Activated B cell treated with CpG ODN at 0.5 μM for 24 hours (primary cell): ENCODE data around the gene MINDY3. TPM values are rescaled to one million over a fixed set of nuclear protein-coding genes. Genes with fewer than 3 reads are reported as not detected.

ENCODE experiments used
- ATAC-seq: fragments of 200-7000 bp; cut with Tn5 transposase; one replicate; pipeline ENCODE4 v1.10.0; 2021; ENCODE audit warnings: low read depth, mild to moderate bottlenecking, moderate library complexity
- CTCF ChIA-PET: fragments of 350-600 bp; sonication (Branson Sonifier 250); formaldehyde crosslinking; loops from one replicate; lab custom pipeline; 2021; ENCODE audit warnings: antibody characterized with exemption; lab: Charles Lee
- POLR2A ChIA-PET: fragments of 350-600 bp; sonication (Branson Sonifier 250); formaldehyde crosslinking; loops from one replicate; lab custom pipeline; 2021; ENCODE audit warnings: antibody characterized with exemption; lab: Charles Lee
- DNase-seq: peaks from one replicate; pipeline ENCODE4 v3.0.0; 2022
- H3K27ac Mint-ChIP-seq: one replicate; pipeline ENCODE4 v1.8.0; 2020; ENCODE audit warnings: mixed read lengths
- H3K27me3 Mint-ChIP-seq: one replicate; pipeline ENCODE4 v1.8.0; 2021; ENCODE audit warnings: mixed read lengths
- H3K36me3 Mint-ChIP-seq: one replicate; pipeline ENCODE4 v1.8.0; 2021; ENCODE audit warnings: low read depth, mixed read lengths
- H3K4me1 Mint-ChIP-seq: one replicate; pipeline ENCODE4 v1.8.0; 2021; ENCODE audit warnings: mixed read lengths
- H3K4me3 Mint-ChIP-seq: one replicate; pipeline ENCODE4 v1.8.0; 2020; ENCODE audit warnings: mild to moderate bottlenecking, mixed read lengths
- H3K9me3 Mint-ChIP-seq: one replicate; pipeline ENCODE4 v1.8.0; 2020; ENCODE audit warnings: mixed read lengths
- CTCF ChIP-seq: fragments of 200-600 bp; IDR thresholded peaks from one replicate; pipeline ENCODE4 v1.8.0; 2022; ENCODE audit warnings: antibody characterized with exemption, mild to moderate bottlenecking
- intact Hi-C: fragments of 100-400 bp; cut with micrococcal nuclease; formaldehyde crosslinking; loops from one replicate; pipeline ENCODE4 v1.15.1; 2024
- total RNA-seq: library from RNA; stranded (reverse); gene quantifications from 2 replicates; pipeline ENCODE4 v1.2.3, GENCODE V29; 2022

Gene MINDY3
- total RNA-seq, 1 donor from 2014 or later = 23.4 TPM

GRCh38 chr10:15730341-15730740, 130.0 kb downstream of the MINDY3 start:
- Mint-ChIP-seq H3K36me3 (no peaks in the 10 kb centered on the region), H3K4me3 (no peak overlapping the region), H3K27me3 (peaks cover 2% of the 10 kb centered on the region), H3K9me3 (peaks cover 13% of the 10 kb centered on the region), H3K27ac (no peak overlapping the region), H3K4me1 (no peaks in the 10 kb centered on the region)
- TF ChIP-seq CTCF = no peak
- DNase-seq (no peak), ATAC-seq (no peak)
- ChIA-PET POLR2A (no interaction called here), CTCF (no interaction called here)
- intact Hi-C loops = no loop called here

GRCh38 chr10:15729890-15730289, 130.4 kb downstream of the MINDY3 start:
- Mint-ChIP-seq H3K9me3 (peaks cover 13% of the 10 kb centered on the region), H3K4me3 (no peak overlapping the region), H3K36me3 (no peaks in the 10 kb centered on the region), H3K4me1 (no peaks in the 10 kb centered on the region), H3K27ac (no peak overlapping the region), H3K27me3 (peaks cover 2% of the 10 kb centered on the region)
- no peak for ATAC-seq
- ChIA-PET CTCF (no interaction called here), POLR2A (interaction anchor here (0.6 kb wide), 1 partner anchor 287 kb away, joined by 4 read pairs; no protein-coding TSS in a partner anchor)
- intact Hi-C loops = no loop called here
- no peak for DNase-seq
- TF ChIP-seq CTCF = no peak

Other genes with a start within 250 kb of the MINDY3 start
- not detected in 2 replicates for gene ITGA8, start 140.6 kb downstream of the MINDY3 start, total RNA-seq